GM18505 (cell line): Measurements from ENCODE around the gene MXD4.

ENCODE experiments used
- ATAC-seq: cut with Tn5 transposase; IDR thresholded peaks from one replicate; pipeline ENCODE4 v1.9.1; 2021; ENCODE audit not compliant: unreplicated experiment
- POLR2A ChIP-seq: IDR thresholded peaks from 4 replicates; pipeline ENCODE4 v1.6.1; 2011; ENCODE audit warnings: borderline replicate concordance; ENCODE audit not compliant: insufficient read depth, insufficient read length; ENCODE audit errors: extremely low read depth

The MXD4 gene

DNA sequence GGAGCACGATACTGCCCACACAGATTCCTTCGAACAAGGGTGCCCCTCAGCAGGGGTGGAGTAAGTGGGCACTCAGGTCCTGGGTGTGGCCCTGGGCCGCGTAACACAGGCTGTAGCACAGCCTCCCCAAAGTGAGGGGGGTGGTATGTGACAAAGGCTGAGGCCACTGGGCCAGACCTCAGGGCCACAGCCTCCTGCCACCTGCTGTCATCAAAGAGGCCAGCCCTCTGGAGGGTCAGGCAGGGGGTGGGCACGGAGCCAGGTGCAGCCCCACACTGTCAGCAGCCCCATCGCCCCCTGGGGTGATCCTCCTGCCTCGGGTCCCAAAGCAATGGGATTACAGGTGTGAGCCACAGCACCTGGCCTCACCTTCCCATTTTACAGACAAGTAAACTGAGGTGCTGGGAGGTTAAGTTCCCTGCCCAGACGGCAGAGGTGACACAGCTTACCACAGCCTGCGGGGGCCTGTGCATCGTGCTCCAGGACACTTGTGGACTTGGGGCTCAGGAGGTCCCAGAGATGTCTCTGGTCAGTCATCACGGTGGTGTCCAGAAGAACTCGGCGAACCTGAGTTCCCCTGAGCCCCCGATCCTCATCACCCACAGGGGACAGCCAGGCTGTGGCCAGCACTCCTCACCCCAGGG, 27.5 kb upstream of the MXD4 start:
- no peak for ATAC-seq
- TF ChIP-seq POLR2A, result no peak

DNA sequence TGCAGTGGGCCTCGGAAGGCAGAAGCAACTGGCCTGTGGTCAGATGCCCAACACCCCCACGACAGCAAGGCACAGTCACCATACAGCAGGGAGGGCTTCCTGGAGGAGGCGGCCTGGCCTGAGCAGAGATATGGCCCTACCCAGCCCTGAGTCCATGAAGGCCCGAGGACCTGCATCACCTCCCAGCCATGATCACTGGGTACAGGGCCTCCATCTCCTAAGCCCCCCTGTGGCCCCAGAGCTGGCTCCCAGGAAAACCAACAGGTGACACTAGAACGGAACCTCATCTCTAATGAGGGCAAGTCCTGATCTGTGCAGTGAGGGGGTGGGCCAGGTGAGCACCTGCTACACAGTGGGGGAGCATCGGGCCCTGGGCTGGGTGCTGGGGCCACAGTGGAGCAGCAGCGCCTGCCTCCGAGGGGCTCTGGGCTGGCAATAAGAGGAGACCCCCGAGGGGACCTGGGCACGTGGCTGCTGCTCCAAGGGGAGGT, 26.2 kb upstream of the MXD4 start:
- TF ChIP-seq POLR2A, result no peak
- ATAC-seq, result no peak

DNA sequence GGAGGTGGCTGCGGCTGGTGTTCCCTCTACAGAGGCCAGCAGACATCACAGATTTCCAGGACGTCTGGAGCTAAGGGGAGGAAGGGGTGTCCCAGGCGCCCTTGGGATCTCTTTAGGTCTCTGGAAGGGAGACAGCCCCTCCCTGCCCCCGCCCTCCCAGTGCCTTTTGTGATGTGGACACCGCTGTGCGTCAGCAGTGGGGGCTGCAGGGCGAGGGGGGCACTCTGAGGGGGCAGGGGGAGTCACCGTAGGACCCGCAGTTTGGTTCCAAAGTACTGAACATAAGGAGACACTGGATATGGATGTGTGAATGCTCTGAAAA, 25.6 kb upstream of the MXD4 start:
- no peak for ATAC-seq
- no peak for TF ChIP-seq POLR2A

DNA sequence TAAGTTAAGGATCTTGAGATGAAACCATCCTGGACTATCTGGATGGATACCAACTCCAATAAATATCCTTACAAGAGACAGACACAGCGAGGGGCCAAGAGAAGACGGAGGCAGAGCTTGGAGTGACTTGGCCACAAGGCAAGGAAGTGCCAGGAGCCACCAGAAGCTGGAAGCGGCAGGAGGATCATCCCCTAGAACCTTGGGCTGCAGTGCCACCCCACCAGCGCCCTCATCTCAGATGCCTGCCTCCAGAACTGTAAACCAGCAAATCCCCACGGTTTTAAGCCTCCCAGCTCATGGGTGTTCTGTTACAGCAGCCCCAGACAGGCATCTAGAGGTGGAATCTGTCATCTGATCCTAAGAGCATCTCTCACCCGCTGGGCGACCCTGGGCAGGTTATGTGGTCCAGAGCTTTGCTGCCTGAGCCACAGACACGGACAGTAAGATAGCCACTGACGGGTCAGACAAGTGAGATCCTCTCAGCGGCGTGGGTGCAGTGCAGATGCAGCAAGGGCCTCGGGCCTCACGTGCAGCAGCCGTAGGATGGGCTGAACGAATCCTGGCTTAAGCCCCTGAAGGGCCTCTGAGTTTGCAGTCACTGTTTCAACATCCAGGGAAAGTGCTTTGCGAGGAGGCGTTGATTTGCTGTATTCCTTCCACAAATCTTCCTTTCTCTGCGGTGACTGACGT, 25.1 kb upstream of the MXD4 start:
- no peak for TF ChIP-seq POLR2A
- ATAC-seq, result no peak

DNA sequence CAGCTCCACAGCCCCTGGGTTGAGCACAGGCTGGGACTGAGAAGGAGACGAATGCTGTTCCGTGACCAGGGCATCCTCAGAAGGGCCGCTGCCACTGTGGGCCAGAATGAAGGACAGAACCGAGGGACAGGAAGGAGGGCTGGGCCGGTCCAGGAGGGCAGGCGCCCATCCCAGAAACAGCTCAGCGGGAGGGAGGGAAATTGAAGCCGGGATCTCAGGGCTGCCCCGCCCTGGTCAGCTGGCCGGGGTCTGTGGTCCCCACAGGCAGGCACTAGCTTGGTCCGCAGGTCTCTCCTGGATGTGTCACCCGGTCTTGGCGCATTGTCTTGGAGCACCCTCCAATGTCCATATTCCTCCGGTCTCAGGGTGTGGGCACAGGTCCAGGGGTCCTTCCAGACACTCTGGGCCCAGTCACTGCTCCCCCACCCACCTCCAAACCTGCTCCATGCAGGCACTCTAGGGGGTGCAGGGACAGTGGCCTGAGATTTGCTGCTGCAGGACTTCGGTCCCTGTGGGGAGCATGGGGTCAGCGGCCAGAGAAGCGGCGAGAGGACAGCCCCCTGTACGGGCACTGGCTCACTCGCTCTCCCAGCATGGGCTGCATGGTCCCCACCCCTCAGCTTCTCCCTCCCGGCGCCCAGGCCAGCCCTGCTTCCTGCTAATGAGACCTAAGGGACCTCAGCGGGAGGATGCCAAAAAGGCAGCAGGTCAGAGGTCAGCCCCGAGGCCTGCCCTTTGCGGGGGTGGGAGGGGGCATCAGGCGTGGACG, 23.9 kb upstream of the MXD4 start:
- TF ChIP-seq POLR2A, result no peak

DNA sequence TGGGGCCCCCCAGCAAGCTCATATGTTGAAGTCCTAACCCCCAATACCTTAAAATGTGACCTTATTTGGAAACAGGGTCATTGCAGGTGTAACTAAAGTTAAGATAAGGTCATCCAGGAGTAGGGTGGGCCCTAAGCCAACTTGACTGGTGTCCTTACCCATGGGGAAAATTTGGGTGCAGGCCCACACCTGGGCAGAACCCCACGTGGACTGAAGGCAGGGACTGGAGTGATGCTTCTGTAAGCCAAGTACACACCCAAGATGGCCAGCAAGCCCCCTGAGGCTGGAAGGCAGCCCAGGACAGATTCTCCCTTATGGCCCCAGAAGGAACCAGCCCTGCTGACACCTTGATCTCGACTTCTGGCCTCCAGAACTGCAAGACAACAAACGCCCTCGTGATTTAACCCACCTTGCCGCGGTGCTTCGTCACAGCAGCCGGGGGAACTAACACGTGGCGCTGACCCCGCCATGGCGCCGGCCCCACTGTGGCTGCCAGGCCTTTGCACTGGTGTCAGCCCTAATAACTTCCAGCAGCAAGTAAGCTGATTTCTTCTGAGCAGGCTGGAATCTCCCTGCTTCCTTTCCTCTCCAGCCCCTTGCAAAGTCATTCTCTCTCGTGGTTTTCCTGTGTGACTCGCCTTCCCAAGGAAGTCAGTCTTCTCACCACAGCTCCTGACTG, 23.2 kb upstream of the MXD4 start:
- ATAC-seq, result no peak
- TF ChIP-seq POLR2A, result no peak

More for the DNA sequence above, 23.9 kb upstream of the MXD4 start:
- no peak for ATAC-seq

DNA sequence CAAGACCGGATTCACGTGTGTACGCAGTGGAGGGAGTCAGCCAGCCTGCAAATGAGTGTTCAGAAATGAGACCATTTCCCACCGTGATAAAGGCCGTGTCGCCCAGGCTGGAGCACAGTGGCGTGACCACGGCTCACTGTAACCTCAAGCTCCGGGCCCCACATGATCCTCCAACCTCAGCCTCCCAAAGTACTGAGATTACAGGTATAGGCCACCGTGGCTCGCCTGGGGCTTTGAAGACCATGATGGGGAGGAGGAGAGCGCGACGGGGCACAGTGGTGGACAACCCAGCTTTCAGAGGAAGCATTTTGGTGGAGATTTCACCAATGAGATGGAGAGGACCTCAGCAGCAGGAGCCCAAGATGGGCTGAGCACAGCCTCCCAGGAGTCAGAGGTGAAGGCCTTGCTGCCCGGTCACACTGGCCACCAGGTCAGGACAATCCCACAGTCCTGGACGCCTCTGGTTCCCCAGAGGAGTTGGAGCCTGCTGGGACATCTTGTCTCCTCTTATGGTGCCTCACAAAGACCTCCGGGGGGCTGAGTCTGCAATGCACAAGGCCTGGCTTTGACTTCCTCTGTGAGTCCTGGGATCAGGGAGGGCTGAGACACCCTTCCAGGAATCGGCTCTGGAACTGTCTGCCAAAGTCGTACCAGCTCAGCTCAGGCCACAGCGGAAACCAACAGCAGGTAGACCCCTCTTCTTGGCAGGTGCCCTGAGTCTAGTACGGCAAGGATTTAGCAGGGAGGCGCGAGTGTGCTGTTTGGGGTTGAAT, 22.4 kb upstream of the MXD4 start:
- no peak for TF ChIP-seq POLR2A
- no peak for ATAC-seq

DNA sequence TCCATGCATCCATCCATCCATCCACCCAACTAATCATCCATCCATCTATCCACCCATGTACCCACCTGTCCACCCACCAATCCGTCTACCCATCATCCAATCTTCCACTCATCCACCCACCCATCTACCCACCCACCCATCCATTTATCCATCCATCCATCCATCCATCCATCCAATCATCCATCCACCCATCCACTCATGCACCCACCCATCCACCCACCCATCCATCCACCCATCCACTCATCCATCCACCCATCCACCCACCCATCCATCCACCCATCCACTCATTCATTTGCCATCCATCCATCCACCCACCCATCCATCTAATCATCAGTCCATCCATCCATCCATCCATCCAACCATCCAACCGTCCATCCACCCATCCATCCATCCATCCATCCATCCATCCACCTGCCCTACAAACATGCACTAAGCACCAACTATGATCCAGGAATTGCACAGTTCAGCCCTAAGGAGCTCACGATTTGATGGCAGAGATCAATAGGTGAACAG, 21.3 kb upstream of the MXD4 start:
- no peak for ATAC-seq
- no peak for TF ChIP-seq POLR2A

DNA sequence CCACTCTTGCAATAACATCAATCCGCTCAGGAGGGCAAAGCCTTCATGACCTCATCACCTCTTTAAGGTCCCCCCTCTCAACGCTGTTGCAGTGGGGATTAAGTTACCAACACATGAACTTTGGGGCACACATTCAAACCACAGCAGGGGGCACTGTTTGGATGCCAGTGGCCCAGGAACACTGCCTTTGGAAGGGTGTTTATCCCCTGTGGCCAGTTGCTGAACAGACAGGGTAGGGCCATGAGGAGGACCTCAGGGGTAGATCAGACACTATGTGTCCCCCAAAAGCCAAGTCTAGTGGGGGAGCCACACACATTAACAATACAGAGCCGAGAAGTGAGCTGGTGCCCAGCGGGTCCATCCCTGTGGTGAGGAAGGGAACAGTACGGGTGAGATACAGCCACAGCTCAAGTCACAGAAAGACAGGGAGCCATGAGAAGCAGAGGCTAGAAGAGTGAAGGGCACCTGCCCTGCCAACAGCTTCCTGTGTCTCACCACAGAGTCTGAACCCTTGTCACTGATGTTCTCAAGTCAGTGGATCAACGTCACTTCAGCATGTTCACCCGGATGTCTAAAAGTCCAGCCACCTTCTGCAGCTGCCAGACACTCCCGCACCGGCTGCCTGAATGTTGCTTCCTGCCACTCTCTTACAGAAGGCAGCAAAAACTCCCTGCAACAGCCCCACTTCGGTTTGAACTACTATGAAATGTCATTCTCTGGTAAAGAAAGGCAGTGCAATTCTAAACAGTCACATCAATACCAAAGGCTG, 19.9 kb upstream of the MXD4 start:
- peak; percentile 70 for ATAC-seq
- TF ChIP-seq POLR2A, result no peak

DNA sequence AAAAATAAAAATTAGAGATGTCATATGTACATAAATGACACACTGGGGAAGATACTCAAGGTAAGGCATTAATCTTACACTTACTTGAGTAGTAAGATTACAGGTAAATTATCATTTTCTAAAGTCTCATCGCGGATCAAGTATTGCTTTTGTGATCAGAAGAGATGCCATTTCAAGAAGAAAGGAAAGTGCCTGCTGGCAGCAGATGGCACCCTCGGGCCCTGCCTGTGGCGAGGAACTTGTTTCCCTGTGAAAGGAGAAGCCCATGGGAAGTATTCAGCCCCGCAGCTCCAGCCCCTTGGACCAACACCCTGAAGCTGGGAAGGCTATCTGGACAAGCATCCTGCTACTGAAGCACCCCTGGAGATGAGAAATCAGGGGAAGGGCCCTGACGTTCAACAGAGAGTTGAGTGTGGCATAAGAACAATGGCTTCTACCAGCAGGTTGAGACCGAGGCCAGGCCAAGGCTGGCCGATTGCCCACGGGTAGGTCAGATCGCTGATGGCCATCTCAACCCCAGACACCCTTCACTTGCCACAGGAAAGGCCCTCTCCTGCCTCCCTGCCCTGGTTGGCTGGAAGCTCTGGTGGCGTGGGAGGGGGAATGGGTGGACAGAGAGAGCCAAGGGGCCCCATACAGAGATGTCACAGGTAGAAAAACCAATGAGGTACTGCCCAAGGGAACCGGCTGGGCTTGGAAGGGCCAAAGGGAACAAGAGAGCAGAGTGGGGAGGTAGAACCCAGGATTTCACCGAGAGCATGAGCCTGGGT, 18.8 kb upstream of the MXD4 start:
- no peak for TF ChIP-seq POLR2A
- ATAC-seq, result no peak

DNA sequence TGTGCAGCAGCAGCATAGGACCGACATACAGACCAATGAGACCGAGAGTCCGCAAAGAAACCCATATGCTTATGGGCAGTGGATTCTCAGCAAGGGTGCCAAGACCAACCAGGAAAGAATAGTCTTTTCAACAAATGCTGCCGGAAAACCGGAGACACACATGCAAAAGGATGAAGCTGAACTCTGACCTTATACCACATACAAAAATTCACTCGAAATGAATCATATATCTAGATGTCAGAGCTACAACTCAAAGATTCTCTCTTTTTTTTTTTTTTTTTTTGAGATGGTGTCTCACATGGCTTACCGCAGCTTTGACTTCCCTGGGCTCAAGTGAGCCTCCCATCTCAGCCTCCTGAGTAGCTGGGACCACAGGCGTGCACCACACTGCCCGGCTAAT, 16.0 kb upstream of the MXD4 start:
- ATAC-seq, result no peak
- TF ChIP-seq POLR2A, result no peak

DNA sequence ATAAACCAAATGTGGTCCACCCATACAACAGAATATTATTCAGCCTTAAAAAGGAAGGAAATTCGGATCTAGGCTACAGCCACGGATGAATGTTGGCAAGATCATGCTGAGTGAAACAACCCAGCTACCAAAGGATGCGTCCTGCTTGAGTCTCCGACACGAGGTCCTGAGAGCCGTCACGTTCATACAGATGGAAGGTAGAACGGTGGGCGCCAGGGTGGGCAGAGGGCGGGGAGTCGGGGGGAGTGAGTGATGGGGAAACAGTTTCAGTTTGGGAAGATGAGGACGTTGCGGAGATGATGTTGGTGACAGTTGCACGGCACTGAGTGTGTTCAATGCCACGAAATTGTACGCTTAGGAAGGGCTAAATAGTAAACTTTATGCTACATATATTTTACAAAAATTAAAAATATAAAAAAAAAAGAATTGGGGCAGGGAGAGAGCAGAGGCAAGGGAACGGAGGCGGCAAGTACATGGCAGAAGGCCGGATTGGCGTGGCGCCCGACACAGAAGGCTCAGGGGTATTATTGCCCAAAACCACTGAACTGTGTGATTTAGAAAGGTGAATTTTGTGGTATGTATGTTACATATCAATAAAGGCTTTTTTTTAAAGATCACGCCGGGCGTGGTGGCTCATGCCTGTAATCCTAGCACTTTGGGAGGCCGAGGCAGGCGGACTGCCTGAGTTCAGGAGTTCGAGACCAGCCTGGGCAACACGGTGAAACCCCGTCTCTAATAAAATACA, 14.8 kb upstream of the MXD4 start:
- ATAC-seq, result no peak

More for the DNA sequence above, 14.8 kb upstream of the MXD4 start:
- no peak for TF ChIP-seq POLR2A
